Measurements from ENCODE around the gene TMEM87B.
A peak's percentile ranks its signal among the peaks of the same experiment; 100 is the strongest.

Gene TMEM87B, protein sequence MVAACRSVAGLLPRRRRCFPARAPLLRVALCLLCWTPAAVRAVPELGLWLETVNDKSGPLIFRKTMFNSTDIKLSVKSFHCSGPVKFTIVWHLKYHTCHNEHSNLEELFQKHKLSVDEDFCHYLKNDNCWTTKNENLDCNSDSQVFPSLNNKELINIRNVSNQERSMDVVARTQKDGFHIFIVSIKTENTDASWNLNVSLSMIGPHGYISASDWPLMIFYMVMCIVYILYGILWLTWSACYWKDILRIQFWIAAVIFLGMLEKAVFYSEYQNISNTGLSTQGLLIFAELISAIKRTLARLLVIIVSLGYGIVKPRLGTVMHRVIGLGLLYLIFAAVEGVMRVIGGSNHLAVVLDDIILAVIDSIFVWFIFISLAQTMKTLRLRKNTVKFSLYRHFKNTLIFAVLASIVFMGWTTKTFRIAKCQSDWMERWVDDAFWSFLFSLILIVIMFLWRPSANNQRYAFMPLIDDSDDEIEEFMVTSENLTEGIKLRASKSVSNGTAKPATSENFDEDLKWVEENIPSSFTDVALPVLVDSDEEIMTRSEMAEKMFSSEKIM

DNA sequence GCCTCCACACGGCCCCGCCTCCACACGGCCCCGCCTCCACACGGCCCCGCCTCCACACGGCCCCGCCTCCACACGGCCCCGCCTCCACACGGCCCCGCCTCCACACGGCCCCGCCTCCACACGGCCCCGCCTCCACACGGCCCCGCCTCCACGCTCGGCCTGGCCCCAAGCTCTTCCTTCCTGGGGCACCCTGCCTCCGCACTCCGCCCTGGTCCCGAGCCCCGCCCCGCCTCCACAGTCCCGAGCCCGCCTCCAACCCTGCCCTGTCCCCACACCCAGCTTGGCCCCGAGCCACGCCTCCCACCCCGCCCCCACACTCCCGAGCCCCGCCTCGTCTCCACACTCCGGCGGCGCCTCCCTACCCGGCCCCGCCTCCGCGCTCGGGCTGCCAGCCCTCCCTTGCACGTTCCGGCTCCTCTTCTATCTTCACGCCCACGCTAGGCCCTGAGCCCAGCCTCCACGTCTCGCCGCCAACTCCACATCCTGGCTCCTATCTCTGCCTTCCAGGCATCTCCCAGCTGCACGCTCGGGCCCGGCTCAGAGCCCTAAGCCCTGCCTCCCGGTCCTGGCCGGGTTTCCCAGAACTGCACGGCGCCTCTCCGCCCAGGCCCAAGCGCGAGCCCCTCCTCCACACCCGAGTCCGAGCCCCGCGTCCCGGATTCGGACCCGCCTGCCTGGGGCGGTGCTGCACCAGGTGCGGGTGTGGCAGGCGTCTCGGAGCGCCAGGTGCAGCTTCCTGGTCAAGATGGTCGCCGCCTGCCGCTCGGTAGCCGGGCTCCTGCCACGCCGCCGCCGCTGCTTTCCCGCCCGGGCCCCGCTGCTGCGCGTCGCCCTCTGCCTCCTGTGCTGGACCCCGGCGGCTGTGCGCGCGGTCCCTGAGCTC is at the start of gene TMEM87B:
Gene TMEM87B (plus strand): TSS at position 423 of the 883 bp plus-strand sequence. CDS start 323 bp downstream, at position 746.
- peaks cover 47% of the 10 kb centered on the region for H3K4me1 Mint-ChIP-seq

DNA sequence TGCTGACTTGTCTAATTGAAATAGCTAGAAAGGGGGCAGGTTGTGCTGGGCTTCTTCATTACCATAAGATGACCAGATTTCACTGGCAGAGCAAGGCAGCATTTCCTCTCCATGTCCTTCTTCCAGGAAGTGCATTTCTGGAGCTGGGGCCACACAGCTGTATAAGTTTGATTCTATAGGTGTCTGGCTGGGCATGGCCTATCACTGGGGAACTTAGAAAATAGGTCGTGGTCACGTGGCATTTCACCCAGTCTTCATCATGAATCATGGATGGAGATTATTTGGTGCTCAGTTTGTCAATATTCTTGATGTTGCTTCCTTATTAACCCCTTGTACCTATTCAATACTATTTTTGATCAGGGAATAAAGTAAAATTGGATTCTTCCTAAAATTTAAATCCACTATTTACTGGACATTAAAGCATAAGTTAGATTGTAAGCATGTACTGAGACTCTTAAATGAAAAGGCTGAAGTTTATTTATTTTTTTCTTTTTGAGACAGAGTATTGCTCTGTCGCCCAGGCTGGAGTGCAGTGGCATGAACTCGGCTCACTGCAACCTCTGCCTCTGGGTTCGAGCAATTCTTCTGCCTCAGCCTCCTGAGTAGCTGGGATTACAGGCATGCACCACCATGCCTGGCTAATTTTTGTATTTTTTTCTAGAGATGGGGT is 49.5 kb upstream of the TMEM87B start:
- no peak for DNase-seq (ENCODE audit: low spot score in 2 of 2)
- ATAC-seq, result no peak
- H3K4me1 Mint-ChIP-seq, result no peaks in the 10 kb centered on the region
- H3K4me3 Mint-ChIP-seq, result no peak overlapping the region
- no peak overlapping the region for H3K27ac Mint-ChIP-seq
- H3K9me3 Mint-ChIP-seq, result no peaks in the 10 kb centered on the region
- no peaks in the 10 kb centered on the region for H3K36me3 Mint-ChIP-seq

More for the DNA sequence above, at the start of gene TMEM87B:
- ATAC-seq, result peak; percentile 83
- no peaks in the 10 kb centered on the region for H3K9me3 Mint-ChIP-seq
- peak; percentile 90 to 97 for DNase-seq (ENCODE audit: low spot score in 2 of 2)
- peak within 1 kb of the TSS; percentile 82 for H3K4me3 Mint-ChIP-seq
- peak within 1 kb of the TSS; percentile 91 for H3K27ac Mint-ChIP-seq
- peaks cover 30% of the 10 kb centered on the region for H3K36me3 Mint-ChIP-seq

DNA sequence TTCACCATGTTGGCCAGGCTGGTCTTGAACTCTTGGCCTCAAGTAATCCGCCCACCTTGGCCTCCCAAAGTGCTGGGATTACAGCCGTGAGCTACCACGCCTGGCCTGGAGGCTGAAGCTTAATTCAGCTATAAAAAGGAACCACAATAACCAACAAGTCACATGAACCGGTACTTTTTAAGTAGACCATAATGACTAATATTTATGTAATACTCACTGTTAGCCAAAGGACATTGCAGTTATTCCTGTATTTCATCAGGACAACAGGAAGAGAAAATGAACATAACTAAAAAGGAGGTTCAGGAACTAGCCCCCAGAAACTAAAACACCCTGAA is 49.0 kb upstream of the TMEM87B start:
- Mint-ChIP-seq H3K36me3 (no peaks in the 10 kb centered on the region), H3K4me3 (no peak overlapping the region), H3K9me3 (no peaks in the 10 kb centered on the region), H3K4me1 (no peaks in the 10 kb centered on the region), H3K27ac (no peak overlapping the region)
- ATAC-seq (no peak), DNase-seq (ENCODE audit: low spot score in 2 of 2) (no peak)

DNA sequence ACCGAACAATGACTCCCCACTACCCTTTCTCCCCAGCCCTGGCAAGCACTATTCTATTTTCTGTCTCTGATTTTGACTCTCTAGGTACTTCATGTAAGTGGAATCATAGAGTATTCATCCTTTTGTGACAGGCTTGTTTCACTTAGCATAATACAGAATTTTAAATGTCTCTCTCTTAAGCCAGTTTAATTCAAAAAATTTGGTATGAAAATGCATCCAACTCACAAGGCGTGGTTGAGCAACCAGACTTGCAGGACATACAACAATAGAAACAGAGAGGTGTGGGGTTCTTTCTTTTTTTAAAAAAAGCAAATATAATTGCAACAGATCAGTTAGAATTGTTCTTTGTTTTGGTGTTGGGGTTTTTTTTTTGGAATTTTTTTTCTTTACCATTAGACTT is 47.6 kb upstream of the TMEM87B start:
- Mint-ChIP-seq H3K4me3 (no peak overlapping the region), H3K36me3 (no peaks in the 10 kb centered on the region), H3K4me1 (no peaks in the 10 kb centered on the region), H3K9me3 (no peaks in the 10 kb centered on the region), H3K27ac (no peak overlapping the region)
- no peak for ATAC-seq
- no peak for DNase-seq (ENCODE audit: low spot score in 2 of 2)

DNA sequence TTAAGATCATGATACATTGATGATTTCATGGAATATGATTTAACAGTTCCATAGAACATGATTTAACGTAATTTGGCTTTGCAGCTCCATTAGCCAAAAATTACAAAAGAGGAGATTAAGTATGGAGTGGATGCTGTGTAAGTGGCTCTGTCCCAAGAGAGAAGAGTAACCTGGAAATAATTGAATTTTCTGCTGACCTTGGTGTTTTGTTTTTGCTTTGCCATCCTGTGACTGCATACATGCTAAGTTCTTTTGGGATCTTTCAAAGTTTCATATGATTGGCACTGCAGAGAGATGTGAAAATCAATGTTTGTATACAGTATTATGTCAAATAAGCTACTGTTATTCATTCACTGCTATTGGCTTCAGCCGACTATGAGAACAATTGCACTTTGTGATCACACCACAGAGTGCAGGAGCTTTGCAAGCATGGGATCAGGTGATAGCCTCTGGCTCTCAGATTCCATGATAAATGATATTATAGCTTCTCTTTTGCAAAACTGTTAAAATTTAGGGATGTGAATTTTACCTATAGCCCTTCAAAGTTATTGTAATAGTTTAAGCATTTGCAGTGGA is 46.1 kb upstream of the TMEM87B start:
- Mint-ChIP-seq H3K4me1 (no peaks in the 10 kb centered on the region), H3K27ac (no peak overlapping the region), H3K36me3 (no peaks in the 10 kb centered on the region), H3K4me3 (no peak overlapping the region), H3K9me3 (no peaks in the 10 kb centered on the region)
- DNase-seq (ENCODE audit: low spot score in 2 of 2) (no peak), ATAC-seq (no peak)

DNA sequence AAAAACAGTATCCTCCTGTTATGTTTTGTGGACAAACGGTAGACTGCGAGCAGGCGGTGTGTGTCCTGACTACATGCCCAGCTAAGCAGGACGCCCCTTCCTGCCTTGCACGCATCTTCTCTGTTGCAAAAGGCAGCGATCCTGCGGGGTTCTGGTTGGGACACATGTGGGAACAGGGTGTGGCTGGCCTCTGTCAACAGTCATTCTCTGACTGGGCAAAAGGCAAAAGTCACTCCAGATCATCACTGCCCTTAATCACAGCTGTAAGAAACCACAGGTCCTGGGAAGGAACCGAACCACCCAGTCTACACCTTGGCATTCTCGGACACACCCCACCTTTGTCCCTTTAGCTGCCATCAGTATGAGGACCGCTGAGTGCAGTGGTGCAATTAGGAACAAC is 44.3 kb upstream of the TMEM87B start:
- Mint-ChIP-seq H3K4me3 (no peak overlapping the region), H3K36me3 (no peaks in the 10 kb centered on the region), H3K4me1 (no peaks in the 10 kb centered on the region), H3K9me3 (no peaks in the 10 kb centered on the region), H3K27ac (no peak overlapping the region)
- DNase-seq (ENCODE audit: low spot score in 2 of 2) (no peak), ATAC-seq (no peak)

DNA sequence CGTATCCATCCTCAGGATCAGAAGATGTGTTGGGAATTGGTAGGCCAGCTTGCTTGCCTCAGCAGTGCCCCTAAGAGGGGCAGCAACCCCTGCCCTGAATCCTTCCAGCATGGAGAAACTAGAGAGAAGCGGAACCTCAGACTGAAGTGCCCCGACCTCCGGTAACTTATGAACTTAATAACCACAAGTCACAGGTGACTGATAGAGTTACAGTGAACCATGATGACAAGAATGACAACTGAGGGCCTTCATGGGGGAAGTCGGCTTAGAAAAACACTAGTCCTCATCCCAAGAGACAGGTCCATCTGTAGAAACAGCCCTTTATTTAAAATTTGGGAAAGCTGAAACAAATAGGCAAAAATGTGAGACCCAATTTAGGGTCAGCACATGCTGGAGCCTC is 42.5 kb upstream of the TMEM87B start:
- no peak overlapping the region for H3K4me3 Mint-ChIP-seq
- DNase-seq (ENCODE audit: low spot score in 2 of 2), result no peak
- H3K9me3 Mint-ChIP-seq, result no peaks in the 10 kb centered on the region
- no peaks in the 10 kb centered on the region for H3K36me3 Mint-ChIP-seq
- H3K27ac Mint-ChIP-seq, result no peak overlapping the region
- no peaks in the 10 kb centered on the region for H3K4me1 Mint-ChIP-seq
- ATAC-seq, result no peak

DNA sequence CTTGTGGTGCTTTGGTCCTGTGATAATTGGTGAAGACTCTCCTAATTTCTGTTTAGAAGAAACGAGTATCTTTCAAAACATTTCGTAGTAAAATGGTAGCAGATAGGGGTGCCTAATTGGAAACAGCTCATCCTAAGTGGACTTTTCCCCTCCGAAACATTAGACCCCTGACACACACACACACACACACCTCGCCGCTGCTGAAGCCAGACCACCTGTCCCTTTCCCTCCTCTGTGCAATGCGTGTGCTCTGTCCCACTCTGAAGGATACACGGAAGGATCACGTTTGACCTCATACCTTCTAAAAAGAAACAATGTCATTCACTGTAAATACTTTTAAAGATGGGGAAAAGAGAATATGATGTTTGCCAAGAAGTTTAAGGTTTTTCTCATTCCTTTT is 36.2 kb upstream of the TMEM87B start:
- Mint-ChIP-seq H3K4me3 (no peak overlapping the region), H3K36me3 (no peaks in the 10 kb centered on the region), H3K9me3 (no peaks in the 10 kb centered on the region), H3K4me1 (peaks cover 1% of the 10 kb centered on the region), H3K27ac (no peak overlapping the region)
- DNase-seq (ENCODE audit: low spot score in 2 of 2) (no peak), ATAC-seq (no peak)

DNA sequence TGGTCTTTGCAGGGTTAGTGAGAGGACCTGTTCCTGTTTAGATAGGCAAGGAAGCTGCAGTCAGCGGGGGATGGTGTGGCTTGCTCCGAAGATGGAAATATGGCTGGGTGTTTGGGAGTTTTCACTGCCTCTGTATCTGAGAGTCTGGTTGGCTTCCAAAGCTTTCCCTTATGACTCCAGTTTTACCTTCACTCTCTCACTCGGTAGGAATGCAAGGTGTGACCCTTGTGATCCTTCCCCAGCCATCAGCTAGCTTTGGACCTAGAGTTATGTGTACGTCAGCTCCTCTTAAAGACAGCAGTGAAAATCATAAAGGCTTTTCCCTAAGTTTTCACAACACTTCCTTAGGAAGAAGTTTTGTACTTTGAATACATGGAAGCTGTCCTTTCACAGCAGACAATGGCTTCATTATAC is 35.5 kb upstream of the TMEM87B start:
- no peak overlapping the region for H3K27ac Mint-ChIP-seq
- H3K36me3 Mint-ChIP-seq, result no peaks in the 10 kb centered on the region
- DNase-seq (ENCODE audit: low spot score in 2 of 2) (no peak), ATAC-seq (no peak)
- no peaks in the 10 kb centered on the region for H3K9me3 Mint-ChIP-seq
- H3K4me3 Mint-ChIP-seq, result no peak overlapping the region
- H3K4me1 Mint-ChIP-seq, result peaks cover 7% of the 10 kb centered on the region

DNA sequence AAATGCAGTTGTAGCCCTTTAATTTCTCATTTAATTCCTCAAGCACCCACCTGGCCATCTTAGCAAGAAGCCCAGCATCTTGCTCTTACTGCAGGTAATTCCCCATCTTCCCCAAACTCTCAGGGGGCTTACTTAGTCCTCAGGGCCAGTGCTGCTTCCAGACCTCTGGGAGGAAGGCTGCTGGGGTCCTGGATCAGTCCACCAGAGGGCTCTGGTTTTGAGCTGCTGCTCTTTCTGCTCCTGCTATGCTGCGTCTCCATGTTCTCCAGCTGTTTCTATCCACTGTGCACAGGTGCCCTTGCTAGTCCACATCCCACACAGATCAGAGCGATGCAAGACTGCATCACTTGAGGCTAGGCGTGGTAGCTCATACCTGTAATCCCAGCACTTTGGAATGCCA is 34.5 kb upstream of the TMEM87B start:
- no peaks in the 10 kb centered on the region for H3K36me3 Mint-ChIP-seq
- H3K27ac Mint-ChIP-seq, result no peak overlapping the region
- DNase-seq (ENCODE audit: low spot score in 2 of 2), result no peak
- H3K4me3 Mint-ChIP-seq, result no peak overlapping the region
- H3K9me3 Mint-ChIP-seq, result no peaks in the 10 kb centered on the region
- ATAC-seq, result no peak
- peaks cover 7% of the 10 kb centered on the region for H3K4me1 Mint-ChIP-seq

DNA sequence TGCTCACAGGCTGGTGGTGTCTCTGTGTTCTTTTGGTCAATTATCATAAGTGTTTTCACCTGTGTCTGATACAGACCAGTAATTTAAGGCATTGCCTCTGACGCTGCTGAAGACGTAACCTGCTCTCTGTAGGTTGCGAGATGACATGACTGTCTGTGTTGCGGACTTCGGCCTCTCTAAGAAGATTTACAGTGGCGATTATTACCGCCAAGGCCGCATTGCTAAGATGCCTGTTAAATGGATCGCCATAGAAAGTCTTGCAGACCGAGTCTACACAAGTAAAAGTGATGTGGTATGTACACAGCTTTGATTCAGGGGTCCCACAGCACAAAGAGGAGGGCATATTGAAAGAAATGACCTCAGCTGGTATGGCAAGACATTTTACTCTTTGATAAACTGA is 33.8 kb upstream of the TMEM87B start:
- DNase-seq (ENCODE audit: low spot score in 2 of 2) (no peak), ATAC-seq (no peak)
- peaks cover 7% of the 10 kb centered on the region for H3K4me1 Mint-ChIP-seq
- H3K4me3 Mint-ChIP-seq, result no peak overlapping the region
- no peaks in the 10 kb centered on the region for H3K9me3 Mint-ChIP-seq
- H3K36me3 Mint-ChIP-seq, result no peaks in the 10 kb centered on the region
- no peak overlapping the region for H3K27ac Mint-ChIP-seq

DNA sequence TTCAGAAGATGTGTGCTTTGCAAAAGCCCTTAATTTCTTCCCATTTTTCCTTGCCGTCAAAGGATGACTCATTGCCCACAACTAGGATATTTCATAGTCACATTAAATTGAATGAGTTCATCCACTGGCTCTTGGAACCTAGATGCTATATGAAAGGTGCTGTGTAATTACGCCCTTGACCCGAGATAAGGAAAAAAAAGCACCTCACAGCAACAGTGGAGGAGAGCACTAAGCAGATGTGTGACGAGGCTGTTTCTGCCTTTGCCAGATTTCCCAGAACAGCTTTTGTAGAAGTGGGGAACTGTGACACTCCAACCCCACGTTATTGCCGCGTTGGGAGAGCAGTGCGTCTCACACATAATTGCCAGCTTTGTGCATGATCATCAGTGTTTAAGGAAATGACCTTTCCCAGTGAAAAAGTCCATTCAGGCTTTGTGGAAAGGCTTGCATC is 33.3 kb upstream of the TMEM87B start:
- no peak for DNase-seq (ENCODE audit: low spot score in 2 of 2)
- H3K4me3 Mint-ChIP-seq, result no peak overlapping the region
- no peak overlapping the region for H3K27ac Mint-ChIP-seq
- no peak for ATAC-seq
- no peaks in the 10 kb centered on the region for H3K36me3 Mint-ChIP-seq
- H3K9me3 Mint-ChIP-seq, result no peaks in the 10 kb centered on the region
- peaks cover 7% of the 10 kb centered on the region for H3K4me1 Mint-ChIP-seq

DNA sequence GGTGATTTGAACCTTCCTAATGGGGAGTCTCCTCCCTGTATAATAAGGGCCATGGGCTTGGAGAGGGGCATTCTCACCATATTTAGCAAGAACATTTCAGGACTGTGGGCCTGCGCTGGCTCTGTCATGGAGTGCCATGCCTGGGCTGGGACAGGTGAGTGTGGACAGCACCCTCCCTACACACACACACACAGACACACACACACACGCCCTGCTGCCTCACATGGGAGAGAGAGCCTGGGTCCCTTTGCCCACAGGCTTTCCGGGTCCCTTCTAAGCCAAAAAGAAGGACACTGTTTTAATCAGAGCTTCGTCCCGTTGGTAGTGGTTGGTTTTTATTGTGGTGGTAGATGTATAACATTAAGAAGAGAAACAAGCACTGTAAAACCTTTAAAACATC is 31.4 kb upstream of the TMEM87B start:
- no peak for ATAC-seq
- no peak for DNase-seq (ENCODE audit: low spot score in 2 of 2)
- Mint-ChIP-seq H3K36me3 (no peaks in the 10 kb centered on the region), H3K27ac (peak overlapping the region; percentile 67), H3K9me3 (no peaks in the 10 kb centered on the region), H3K4me1 (peaks cover 7% of the 10 kb centered on the region), H3K4me3 (no peak overlapping the region)

DNA sequence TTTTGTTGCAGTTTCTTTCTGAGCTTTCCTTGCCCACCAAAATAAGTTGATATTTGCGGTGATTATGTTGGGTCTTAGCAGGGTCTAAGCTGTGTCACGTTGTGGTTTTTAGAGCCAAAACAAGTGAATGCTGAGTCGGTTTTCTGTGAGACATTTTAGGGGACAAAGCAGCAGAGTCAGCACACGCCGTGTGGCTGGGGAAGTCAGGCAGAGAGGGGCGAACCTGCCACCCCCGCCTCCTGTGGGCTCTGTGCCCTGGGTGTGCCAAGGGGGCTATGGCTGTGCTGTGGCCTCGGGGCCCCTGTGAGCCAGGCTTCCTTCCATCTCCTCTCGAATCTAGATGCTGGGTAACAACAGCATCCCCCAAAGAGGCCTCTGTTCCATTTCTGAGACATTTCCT is 30.8 kb upstream of the TMEM87B start:
- H3K27ac Mint-ChIP-seq, result peak overlapping the region; percentile 67
- H3K9me3 Mint-ChIP-seq, result no peaks in the 10 kb centered on the region
- H3K36me3 Mint-ChIP-seq, result no peaks in the 10 kb centered on the region

More for the DNA sequence above, 30.8 kb upstream of the TMEM87B start:
- DNase-seq (ENCODE audit: low spot score in 2 of 2) (no peak), ATAC-seq (peak; percentile 44)
- no peak overlapping the region for H3K4me3 Mint-ChIP-seq
- H3K4me1 Mint-ChIP-seq, result peaks cover 7% of the 10 kb centered on the region

Measured in stimulated activated effector memory CD8-positive, alpha-beta T cell treated with anti-CD3 and anti-CD28 coated beads, Interleukin-12 subunit alpha, Interleukin-12 subunit beta, amount 100 ng/mL, for 72 hours (primary cell).